Left renal pelvis (tissue), 4 donors: Measurements from ENCODE around the gene MMP7. TPM values are rescaled to one million over a fixed set of nuclear protein-coding genes. Genes with fewer than 3 reads are reported as not detected.

Source experiments
- DNase-seq, 4 donors: peaks; one replicate each; pipeline ENCODE4 v3.0.0-alpha.2; 2013; ENCODE audit warnings: low read depth in 4 of 4, low spot score in 3 of 4
- polyA plus RNA-seq, 4 donors: library from polyadenylated mRNA; unstranded; fragments of 120-200 nt; gene quantifications; one replicate each; pipeline ENCODE4 v1.2.1, GENCODE V29; 2013; ENCODE audit not compliant: insufficient read length in 4 of 4

MMP7 gene
- polyA plus RNA-seq, 4 donors = 0.50 to 31.0 (median 25.4) TPM

- DNase-seq = no peak
These were observed 33.5 kb downstream of the MMP7 start for GRCh38 chr11:102497061-102497460.

GRCh38 chr11:102495161-102496042, 35.1 kb downstream of the MMP7 start:
- peak; percentile 46 to 59 (median 54) for DNase-seq

DNA sequence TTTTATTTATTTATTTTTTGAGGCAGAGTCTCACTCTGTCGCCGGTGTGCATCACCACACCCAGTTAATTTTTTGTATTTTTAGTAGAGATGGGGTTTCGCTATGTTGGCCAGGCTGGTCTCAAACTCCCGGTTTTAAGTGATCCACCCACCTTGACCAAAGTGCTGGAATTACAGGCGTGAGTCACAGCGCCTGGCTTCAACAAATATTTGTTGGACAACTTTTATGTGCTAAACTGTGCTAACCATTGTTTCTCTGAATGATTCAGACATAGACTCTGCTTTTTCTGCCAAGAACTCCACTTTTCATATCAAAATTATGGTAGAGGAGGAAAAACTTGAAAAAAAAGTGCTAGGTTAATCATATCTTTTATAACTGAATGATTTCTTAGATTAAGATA, 36.3 kb downstream of the MMP7 start:
- DNase-seq = no peak

GRCh38 chr11:102493524-102493923, 37.0 kb downstream of the MMP7 start:
- DNase-seq = no peak

GRCh38 chr11:102491969-102492368, 38.6 kb downstream of the MMP7 start:
- no peak for DNase-seq

GRCh38 chr11:102489186-102490145, 41.1 kb downstream of the MMP7 start:
- no peak for DNase-seq

- DNase-seq = no peak
These were observed 42.3 kb downstream of the MMP7 start for GRCh38 chr11:102488208-102488607.

DNA sequence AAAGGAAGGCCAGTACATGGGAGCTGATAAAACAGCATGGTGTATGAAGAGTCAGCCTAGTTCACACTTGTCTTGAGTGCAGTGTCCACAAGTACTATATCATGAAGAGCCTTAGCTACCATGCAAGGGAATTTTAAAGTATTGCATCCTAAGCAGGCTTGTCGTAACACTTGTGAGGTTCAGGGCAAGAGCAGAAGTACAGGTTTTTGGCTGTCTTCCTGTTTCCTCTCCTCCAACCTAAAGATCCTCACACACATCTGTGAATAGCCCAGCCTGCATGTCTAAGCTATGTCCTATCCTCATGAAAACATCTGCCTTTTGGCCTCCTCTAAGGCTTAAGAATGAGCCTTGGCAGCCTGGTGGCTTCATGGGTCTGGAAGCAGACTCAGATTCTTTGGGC, 43.3 kb downstream of the MMP7 start:
- DNase-seq = no peak

DNA sequence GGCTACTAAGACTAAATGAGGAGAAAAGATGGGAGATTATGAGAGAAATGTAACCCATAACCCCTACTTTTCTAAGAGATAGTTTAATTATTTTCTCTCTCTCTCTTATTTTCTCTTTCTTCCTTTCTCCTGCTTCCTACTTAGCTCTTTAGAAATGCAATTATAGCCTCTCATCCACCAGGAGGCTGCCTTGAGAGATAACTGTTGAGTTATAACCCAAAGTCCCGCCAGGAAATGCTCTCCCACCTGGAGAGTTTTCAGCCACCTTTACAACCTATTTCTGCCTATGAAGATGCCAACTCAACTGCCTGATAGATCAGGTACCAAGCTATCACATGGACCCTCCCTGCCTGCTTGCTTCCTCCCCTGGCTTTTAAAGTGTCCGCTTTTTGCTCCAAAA, 44.0 kb downstream of the MMP7 start:
- no peak for DNase-seq

- no peak for DNase-seq
These were observed 45.3 kb downstream of the MMP7 start for GRCh38 chr11:102485095-102485722.

DNA sequence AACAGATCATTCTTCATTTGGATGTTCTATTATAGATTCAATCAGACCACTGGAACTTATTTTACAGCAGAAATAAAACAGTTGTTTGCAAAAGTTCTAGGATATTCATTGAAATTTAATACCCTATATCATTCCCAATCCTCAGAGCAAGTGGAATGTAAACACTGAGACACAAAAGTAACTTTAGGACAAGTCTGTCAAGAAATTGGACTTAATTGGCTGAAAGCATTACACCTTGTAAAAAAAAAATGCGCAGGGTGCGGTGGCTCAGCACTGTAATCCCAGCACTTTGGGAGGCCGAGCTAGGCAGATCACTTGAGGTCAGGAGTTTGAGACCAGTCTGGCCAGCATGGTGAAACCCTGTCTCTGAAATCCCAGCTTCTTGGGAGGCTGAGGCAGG, 48.1 kb downstream of the MMP7 start:
- no peak for DNase-seq

DNA sequence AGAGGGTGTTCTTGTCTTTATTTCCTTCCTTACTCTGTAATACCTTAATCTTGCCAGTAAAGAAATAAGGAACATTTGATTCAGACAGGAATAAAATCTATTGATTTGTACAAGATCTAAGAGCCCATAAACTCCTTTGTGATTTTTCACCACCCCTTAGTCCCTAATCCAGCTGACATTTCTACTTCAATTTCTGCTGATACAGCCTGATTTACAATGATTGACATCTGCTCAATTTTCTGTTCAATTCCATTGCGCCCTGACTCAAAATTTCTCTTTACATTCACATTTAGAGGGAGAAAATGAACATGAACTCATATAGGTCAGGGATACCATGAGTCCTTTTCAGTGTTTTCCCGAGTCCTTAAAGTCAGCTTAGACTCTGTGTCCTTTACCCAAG, 50.8 kb downstream of the MMP7 start:
- DNase-seq = no peak

- DNase-seq = no peak
These were observed 51.8 kb downstream of the MMP7 start for GRCh38 chr11:102478673-102479299.

DNA sequence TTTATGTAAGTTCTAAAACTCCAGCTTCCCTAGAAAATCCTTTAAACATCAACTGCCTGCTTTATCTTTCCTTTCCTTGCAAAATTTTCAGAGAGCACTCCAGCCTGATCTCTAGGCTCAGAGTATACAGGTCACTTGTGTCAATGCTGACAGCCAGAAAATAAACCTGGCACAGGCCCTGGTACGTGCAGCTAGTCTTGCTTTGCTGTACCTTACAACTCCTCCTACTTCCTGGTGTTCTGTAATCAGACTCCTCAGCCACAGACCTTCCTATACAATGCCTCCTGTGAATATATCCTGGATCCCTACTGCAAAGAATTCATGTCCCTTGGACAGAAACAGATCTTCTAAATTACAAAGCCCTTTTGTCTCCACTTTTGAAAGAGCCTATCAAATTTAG, 53.7 kb downstream of the MMP7 start:
- no peak for DNase-seq

DNA sequence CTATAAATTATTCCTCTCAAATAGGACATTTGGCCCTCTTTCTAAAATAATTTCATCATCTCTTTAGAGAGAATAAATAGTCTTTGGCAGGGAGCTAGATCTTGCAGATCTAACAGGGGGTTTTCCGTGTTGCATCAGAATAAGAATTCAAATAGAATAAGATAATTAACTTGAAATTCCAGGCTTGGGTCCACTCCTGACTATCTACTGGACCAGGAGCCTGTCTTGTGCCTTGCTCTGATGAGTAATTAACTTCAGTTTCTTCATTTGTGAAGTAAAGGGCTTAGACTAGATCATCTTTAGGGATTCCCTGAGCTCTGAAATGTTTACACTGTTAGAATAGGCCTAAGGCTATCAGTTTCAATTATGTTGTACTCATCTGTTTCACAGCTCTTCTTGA, 54.5 kb downstream of the MMP7 start:
- no peak for DNase-seq

- DNase-seq = no peak
These were observed 57.0 kb downstream of the MMP7 start for GRCh38 chr11:102473543-102473942.

DNA sequence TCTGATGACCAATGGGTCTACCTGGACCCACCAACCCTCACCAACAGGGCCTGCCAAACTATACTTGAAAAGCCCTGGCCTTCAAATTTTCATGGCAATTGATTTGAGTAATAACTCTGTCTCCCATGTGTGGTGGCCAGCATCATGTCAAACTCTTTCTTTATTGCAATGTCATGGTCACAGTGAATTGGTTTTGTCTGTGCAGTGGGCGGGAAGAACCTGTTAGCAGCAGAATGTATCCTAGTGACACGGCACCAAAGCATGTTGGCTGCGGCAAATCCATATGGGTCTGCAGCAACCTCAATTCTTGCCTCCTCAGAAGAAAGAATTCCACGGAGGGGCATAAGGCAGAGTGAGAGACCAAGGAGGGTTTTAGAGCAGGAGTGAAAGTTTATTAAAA, 58.4 kb downstream of the MMP7 start:
- no peak for DNase-seq

DNA sequence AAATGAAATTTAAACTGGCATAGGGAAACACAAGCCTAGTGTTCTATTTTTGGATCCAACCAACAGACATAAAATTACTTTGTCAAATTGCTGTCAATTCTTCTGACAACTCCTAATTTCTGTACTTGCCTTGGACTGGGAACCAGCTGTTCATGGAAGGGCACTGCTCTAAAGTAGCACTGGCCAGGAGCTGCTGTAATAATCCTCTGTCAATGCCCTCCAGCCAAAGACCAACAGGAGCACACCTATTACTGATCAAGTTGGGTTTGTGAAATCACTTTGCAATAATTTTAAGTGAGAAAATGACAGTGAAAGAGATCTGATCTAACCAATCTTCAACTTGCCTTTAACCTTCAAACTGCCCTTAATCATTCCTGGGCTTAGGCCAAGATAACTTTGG, 59.1 kb downstream of the MMP7 start:
- no peak for DNase-seq
